Measurements from ENCODE around the gene UBAC1. TPM values are rescaled to one million over a fixed set of nuclear protein-coding genes. Genes with fewer than 3 reads are reported as not detected.
A peak's percentile ranks its signal among the peaks of the same experiment; 100 is the strongest.
"Not testable (repeated sequence)": the region's sequence is repeated elsewhere in the genome, so short reads cannot be mapped to it uniquely, and the experiment has no call there.

The UBAC1 gene
- polyA plus RNA-seq, 1 donor, result 46.0 TPM

DNA sequence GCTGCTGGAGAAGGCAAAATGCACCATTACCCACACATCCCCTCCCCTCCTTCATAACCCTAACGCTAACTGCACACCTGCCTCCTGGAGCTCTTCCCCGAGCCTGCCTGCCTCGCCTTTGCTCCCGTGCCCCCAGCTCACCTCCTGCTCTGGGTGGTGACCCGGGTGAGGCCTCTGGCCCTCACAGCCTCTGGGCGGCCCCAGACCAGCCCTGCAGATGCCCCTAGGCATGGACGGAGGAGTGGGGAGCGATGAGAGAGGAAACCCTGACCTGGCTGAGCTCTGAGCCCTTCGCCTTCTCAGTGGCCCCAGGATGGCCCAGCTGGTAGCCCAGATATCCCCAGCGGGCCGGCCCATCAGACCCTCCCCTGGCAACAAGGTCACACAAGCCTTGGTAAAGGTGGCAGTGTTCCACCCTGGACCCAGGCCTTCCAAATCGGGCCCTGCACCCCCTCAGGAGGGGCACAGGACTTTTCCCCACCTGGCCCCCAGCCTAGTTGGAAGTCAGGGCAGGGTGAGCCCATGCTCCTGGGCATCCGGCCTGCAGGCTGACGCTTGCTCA lies 39.3 kb downstream of the UBAC1 start:
- DNase-seq (ENCODE audit: low read depth), result no peak

DNA sequence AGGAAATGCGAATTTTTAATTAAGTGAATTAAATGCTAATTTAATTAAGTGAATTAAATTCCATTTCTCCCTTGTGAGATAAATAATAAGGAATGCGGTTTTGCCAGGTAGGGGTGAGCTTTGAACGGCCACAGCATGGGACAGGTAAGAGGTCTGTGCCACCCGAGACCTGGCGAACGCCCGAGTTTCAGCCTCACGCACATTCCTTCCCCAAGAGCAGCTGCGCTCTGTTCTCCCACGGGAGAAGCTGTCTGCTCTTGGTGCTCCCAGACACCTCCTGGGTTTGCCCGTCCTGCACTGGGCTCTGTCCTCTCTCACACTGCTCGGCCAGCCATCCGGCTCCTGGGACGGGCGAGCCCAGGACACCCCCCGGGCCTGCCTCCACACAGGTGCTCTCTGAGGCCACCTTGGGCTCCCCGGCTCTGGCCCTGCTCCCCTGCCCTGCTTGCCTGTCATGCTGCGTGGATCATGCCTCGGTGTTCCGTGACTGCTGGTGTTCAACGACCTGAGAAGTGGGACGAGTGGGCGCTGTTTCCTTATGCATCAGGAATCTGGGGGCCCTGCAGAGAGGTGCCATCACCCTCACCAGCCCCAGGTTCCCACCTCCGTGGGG lies 40.1 kb downstream of the UBAC1 start:
- DNase-seq (ENCODE audit: low read depth), result no peak

DNA sequence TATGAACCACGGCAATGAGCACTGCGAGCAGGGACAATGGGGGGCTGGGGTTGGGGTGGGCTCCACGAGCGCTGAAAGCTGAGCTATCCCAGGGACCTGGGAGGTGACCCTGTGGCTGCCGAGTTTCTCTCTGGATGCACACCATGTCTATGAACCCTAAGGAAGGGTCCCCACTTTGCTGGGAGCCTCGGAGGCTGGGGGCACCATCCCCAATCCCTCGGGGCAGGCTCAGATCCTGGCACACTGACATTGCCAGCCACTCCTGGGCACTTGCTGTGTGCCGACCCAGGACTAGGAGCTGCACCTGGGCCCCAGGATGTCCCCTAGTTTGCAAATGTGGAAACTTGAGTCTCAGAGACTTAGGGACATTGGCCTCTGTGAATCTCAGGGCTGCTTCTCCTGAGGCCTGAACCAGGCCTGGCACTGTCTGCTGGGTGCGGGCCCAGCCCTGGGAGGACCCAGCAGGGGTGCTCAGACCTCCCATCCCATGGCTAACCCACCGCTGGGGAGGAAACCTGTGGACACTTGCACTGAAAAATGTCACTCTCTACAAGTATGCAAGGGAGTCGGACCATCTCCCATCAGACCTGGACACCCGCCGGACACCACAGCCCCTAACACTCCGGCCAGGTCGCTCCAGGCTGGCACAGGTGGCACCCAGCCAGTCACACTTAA lies 40.8 kb downstream of the UBAC1 start:
- no peak for DNase-seq (ENCODE audit: low read depth)

DNA sequence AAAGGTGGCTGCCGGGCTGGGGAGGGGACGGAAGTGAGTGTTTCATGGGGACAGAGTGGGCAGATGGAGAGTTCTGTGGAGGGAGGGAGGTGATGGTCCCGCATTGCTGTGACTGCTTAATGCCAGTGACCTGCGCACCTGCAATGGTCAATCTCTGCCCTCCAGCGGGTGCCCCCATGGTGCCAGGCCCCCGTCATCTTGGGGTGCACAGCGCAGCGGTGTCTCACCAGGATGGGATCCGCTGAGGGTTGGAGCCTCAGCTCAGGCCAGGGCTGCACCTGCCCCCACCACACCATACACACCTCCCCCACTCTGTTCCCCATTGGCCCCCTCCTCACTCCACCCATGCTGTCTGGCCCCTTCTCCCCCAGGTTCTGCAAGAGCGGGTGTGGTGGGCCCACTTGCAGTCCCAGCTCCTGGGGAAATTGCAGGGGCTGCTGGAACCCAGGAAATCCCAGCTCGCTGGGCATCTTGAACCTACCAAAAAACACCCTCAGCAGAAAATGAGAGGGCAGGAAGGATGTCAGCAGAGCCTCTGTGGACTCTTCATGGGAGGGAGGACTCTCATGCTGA lies 41.8 kb downstream of the UBAC1 start:
- DNase-seq (ENCODE audit: low read depth), result no peak

DNA sequence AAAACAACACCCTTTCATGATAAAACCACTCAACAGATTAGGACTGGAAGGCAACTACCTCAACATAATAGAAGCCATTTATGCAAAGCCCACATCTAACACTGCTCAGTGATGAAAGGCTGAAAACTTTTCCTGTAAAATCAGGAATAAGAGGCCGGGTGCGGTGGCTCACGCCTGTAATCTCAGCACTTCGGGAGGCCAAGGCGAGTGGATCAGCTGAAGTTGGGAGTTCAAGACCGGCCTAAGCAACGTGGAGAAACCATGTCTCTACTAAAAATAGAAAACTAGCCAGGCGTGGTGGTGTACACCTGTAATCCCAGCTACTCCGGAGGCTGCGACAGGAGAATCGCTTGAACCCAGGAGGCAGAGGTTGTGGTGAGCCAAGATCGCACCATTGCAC lies 44.9 kb downstream of the UBAC1 start:
- DNase-seq (ENCODE audit: low read depth), result not testable (repeated sequence)

DNA sequence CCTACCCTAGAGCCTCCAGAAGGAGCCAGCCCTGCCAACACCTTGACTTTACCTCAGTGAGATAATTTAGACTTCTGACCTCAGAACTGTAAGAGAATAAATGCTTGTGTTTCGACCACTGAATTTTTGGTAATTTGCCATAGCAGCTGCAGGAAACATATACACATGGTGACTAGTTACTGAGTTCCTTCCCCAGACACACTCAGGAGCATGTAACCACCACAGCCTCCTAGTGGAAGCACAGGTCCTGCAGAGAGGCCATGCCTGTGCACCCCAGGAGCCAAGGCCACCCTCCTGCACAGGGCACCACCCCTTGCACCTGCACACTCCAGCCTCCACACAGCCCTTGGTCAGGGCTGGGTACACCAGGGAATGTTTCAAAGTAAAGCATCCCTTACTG lies 46.3 kb downstream of the UBAC1 start:
- DNase-seq (ENCODE audit: low read depth), result no peak

DNA sequence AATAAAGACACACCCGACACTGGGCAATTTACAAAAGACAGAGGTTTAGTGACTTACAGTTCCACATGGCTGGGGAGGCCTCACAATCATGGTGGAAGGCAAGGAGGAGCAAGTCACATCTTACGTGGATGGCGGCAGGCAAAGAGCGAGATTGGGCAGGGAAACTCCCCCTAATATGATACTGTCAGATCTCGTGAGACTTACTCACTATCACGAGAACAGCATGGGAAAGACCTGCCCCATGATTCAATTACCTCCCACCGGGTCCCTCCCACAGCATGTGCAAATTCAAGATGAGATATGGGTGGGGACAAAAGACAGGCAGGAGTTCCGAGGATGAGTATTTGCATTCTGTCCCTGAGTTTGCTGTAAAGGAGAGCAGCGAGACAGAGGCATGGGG lies 49.9 kb downstream of the UBAC1 start:
- not testable (repeated sequence) for DNase-seq (ENCODE audit: low read depth)

DNA sequence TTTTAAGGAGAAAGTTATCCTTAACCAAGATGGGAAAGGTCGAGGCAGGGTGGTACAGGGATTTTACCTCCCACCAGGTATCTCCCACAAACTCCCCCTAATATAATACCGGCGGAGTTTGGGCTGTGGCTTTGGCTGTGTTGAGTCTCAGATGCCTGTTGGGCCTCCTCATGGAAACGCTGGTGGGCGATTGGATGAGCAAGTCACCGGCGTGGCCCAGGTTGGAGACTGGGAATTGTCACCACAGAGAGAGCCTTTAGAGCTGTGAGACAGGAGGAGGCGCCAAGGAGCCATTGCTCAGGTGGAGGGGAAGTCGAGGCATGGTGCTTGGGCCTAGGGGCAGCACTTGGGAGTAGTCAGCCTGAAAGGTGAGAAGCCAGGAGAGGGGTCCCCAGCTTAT lies 50.4 kb downstream of the UBAC1 start:
- no peak for DNase-seq (ENCODE audit: low read depth)

DNA sequence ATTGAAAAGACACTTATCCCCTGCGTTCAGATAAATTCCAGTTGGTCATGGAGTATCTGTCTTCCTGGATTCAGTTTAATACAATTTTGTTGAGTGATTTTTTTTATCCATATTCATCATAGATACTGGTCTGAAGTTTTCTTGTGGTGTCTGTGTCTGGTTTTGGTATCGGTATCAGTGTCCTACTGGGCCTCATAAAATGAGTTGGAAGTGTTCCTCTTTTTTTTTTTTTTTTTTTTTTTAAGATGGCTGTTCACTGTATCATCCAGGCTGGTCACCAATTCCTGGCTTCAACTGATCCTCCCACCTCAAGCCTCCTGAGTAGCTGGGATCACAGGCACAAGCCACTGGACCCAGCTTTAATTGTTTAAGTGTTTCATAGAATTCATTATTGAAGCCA lies 51.0 kb downstream of the UBAC1 start:
- no peak for DNase-seq (ENCODE audit: low read depth)

DNA sequence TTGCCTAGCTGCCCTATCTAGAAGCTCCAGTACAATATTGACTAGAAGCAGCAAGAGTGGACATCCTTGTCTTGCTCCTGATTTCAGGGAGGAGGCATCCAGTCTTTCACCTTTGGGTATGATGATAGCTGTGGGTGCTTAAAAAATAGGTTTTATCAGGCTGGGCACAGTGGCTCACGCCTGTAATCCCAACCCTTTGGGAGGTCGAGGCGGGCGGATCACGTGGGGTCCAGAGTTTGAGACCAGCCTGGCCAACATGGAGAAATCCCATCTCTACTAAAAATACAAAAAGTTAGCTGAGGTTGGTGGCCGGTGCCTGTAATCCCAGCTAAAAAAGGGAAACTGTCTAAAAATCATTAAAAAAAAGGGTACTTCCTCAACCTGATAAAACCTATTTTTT lies 51.8 kb downstream of the UBAC1 start:
- DNase-seq (ENCODE audit: low read depth), result no peak

DNA sequence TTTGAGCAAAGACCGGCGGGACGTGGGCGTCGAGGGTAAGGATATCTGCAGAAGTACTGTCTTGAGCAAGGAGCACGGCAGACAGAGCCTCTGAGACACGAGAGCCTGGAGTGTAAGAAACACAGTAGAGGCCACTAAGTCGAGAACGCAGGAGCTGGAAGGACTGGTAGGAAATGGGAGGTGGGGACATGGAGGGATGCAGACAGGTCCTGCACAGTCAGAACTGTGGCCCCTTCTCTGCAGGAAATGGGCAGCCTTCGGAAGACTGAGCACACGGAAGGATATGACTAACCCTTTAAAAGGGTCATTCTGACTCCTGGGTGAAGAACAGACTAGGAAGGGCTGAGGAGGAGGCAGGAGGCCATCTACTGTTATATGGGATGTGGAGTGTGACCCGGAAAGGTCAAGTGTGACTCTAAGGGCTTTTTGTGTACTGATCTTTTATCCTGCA lies 52.4 kb downstream of the UBAC1 start:
- DNase-seq (ENCODE audit: low read depth), result no peak

DNA sequence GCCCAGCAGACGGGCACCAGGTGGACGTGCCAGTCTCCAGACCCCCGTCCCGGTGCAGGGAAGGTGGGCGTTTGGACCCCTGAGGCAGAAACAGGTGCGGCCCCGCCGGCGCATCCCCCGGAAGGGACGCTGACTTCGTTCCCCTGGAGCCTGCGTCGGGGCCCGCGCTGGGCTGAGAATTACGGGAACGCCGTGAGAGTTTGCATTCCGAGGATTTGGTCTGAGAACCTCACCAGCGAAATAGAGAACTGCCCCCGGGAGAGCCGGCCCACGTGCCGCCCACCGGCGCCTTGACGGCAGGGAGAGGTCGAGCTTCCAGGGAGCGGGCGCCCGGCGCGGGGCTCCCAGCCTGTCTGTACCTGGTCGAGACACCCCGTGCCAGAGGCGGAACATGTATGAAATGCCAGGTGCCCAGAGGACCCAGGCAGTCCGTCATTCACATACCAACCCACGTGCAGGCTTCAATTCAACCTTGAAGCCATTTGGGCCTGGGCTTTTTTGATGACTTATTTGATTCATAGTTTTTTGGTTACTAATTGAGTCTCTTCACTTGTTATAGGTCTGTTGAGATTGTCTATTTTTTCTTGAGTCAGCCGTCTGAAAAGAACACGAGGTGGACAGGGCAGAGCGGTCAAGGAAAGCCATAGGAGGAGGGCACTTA lies 53.0 kb downstream of the UBAC1 start:
- DNase-seq (ENCODE audit: low read depth), result no peak

DNA sequence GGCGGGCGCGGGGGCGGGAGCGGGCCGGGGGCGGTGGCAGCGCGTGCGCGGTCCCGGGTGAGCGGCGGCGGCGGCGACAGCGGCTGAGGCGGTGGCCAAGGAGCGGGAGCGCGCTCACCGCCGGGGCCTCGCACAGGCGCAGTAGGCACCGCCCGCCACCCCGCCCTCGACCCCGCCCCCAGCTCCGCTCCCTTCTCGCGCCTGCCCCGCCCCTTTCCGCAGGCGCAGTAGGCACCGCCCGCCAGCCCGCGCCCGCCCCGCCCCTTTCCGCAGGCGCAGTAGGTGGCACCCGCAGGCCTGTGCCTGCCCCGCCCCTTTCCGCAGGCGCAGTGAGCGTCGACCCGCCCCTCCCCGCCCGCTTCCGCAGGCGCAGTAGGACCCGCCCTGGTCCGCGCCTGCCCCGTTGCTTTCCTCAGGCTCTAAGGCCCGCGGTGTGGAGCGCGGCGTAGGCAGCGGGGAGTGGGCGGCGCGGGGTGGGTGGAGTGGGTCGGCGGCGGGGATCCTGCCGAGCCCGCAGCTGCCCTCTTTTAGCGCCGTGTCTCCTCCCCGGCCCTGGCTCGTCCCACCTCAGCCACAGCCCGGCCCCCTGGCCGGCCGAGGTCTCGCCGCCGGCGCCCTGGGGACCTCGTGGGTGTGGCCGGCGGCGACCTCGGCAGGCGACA lies 53.6 kb downstream of the UBAC1 start, which contains the start of gene CAMSAP1:
Gene CAMSAP1 (minus strand): TSS at position 116 of the 662 bp plus-strand sequence. CDS start 387 bp downstream, outside the sequence.
- DNase-seq (ENCODE audit: low read depth), result peak; percentile 61

DNA sequence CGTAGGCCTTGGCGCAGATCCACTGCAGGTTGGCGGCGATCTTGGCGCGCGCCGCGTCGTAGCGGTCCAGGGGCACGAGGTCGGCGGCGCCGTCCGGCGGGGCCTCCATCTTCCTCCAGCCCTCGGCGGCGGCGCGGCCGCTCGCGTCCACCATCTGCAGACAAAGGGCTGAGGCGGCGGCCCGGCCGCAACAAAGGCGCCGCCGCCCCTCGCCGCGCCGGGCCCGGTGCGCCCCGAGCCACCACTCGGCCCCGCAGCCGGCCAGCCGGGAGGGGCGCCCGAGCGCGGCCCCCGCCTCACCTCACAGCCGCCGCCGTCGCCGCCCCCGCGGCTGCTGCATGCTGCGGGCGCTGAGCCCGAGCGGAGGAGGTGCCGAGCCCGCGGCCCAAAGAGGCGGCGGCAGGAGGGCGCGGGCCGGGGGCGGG lies 54.2 kb downstream of the UBAC1 start:
- no peak for DNase-seq (ENCODE audit: low read depth)

DNA sequence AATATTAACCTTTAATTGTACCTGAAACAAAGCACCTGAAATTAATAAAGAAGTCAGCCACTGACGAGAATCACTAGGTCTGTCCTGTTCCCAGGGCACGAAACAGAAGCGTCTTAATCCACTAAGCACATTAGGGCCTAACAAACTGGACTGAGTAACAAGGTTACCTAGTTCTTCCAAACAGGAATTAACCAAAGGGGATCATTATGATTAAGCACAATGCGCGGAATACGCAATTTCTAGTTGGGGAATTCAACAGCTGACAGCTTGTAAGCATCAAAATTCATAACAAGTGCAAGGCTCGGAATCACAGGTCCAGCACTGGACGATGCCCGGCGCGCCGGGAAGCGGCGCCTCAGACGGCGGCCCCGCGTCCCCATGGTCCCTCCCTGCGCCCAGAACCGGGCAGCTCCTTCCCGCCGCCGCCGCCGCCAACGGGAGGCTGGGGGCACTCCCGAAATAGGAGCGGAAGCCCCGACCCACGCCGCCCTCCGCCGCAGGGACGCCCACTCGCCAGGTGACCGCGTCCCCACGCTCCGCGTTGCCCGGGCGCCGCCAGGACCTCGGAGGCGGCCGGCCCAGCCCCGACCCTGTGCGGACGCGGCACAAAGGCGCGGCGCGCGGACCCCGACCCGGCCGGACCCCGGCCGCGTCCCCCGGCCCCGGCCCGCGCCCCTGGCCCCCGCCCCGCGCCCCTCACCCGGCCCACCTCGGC lies 54.7 kb downstream of the UBAC1 start:
- no peak for DNase-seq (ENCODE audit: low read depth)

DNA sequence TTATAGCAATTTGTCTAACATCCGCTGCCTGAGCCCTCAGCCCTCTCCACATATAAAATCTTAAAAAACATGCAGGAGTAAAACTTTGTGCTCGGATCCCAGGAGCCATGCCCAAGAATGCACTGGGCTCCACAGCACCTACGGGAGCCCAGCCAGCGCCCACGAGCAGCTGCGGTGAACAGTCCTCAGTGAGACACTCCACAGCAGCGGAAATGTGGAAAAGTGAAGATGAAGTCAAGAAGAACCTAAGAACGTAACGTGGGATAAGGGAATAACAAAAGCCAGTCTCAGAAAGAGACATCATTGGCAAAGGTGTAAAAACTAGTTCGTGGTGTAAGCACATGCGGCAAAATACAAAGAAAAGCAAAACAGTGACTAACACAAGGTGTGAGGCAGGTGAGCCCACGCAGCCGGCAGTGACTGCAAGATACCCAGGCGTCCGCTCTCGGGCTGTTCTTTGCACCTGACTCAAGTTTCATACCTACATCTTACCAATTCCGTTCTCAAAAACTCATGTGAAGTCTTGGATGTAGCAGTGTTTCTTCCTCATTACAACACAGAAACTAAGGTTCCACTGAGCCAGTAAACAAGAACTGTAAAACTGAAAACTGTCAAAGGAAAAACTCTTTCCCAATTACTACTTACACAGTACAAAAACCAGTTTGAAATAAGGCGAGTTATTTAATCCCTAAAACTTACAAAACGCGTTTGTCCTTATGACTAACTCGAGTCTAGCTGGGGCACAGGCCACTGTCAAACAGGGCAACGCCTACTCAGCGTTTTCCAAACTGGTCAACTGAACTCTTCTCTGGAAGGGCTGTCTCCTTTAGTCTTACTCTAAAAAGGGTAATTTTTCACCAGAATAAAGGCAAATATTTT lies 55.6 kb downstream of the UBAC1 start:
- no peak for DNase-seq (ENCODE audit: low read depth)

DNA sequence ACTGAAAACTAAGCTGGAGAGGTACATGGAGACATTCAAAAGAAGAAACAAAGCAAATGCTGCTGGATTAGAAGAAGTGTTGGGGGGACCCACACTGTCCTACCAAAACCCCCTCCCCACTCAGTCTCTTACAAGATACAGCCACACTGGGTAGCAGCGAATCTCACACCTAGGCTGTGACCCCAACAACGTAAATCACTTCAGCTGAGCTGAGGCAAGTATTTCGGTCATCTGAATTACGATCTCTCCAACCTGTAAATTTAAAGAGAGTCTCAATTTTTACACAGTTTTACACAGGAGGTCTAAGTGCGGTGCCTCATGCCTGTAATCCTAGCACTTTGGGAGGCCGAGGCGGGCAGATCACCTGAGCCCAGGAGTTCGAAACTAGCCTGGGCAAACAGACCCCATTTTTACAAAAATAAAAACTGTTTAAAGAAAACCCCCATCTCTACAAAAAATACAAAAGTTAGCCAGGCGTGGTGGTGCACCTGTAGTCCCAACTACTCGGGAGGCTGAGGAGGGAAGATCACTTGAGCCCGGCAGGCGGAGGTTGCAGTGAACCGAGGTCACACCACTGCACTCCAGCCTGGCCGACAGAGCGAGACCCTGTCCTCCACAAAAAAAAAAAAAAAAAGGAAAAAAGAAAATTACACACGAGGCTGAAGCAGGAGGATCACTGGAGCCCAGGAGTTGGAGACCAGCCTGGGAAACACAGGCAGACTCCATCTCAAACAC lies 57.2 kb downstream of the UBAC1 start:
- no peak for DNase-seq (ENCODE audit: low read depth)

DNA sequence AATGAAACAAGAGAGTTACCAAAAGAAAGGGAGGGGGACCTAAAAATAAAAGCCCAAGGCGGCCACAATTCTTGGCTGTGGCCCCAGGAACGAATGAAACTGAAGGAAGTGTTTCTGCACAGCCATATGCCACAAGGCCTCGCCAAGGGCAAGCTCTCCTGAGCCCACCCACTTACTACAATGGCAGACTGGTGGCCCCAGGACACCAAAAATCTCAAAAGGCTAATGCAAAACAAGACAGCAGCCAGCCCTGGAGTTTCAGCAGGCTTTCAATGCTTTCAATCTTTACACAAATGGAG lies 57.9 kb downstream of the UBAC1 start:
- no peak for DNase-seq (ENCODE audit: low read depth)

DNA sequence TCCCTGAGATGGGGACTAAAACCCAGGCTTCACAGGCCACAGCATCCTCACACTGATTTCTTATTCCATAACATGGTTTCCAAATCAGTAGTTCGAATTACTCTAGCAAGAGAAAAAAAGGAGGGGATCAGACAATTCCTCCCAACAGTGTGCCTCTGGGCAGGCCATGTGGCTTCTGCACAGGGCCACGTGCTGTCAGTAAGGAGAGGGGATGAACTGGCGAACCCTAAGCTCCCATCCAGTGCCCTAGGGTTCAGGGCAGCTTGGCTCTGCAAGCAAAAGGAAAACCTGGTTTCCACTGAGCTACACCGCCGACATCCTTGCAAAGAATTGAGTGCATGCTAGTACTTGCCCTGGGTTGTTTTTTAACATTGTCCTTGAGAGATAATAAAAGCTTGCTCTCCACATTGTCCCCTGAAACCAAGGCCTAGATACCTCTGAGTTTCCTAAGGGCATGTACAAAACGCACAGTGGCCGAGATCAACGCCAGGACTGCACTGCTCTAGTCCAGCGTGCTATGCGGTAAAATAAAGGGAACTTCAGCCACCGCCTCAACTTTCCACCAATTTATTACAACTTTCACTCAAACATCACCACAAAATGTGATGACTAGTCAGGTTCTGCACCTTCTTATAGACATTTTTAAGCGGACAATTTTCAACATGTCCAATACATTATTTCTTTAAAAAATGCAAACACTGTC lies 58.4 kb downstream of the UBAC1 start:
- no peak for DNase-seq (ENCODE audit: low read depth)
